HUDEP-2 (cell line): Measurements from ENCODE around the gene TTC28.

Experiments
- DNase-seq, 76 experiments: peaks; one replicate each; lab custom pipeline; 2025; ENCODE audit not compliant: unreplicated experiment in 76 of 76; lab: John Stamatoyannopoulos, UW

The TTC28 gene

DNA sequence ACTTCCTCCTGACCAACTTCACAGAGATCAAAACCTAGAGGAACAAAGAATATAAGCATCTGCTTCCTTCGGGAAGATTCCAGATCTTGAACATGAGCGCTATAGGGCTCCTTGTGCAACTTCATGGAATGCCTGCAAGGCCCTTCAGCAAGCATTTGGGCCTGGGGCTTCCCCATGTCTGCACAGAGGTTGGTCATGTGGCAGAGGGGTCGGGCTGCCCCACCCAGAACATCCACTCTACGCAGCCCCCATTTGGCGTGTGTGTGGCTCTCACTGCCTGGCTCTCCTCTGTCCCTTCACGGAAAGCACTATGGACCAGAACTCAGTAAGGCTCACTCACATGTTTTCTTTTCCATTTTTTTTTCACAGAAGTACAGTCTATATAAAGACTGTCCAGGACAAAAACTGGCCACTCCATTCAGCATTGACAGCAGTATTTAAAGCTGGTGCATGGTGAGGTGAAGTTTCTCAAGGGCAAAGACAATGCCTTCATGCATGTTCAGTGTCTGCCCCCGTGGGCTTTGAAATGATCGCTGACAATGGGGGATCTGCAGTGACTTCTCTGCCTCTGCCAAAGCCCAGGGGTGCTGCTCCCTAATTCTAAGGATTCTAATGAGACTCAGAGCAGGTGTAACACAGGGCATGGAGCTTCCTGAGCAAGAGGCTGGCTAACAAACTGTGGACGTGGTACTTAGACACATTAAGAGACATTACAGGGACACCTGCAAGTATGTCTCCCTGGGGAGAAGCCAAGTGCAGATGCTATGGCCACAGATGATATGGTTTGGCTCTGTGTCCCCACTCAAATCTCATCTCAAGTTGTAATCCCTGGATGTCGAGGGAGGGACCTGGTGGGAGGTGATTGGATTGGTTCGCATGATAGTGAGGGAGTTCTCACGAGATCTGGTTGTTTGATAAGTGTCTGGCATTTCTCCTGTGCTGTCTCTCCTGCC lies 694.0 kb downstream of the TTC28 start:
- no peak for DNase-seq

- DNase-seq = no peak
Measured at GRCh38 chr22:27984723-27985122, 694.9 kb downstream of the TTC28 start.

GRCh38 chr22:27984001-27984695 lies 695.5 kb downstream of the TTC28 start:
- DNase-seq = no peak

- no peak for DNase-seq
Measured at GRCh38 chr22:27983361-27983791, 696.3 kb downstream of the TTC28 start.

GRCh38 chr22:27982630-27983180 lies 696.9 kb downstream of the TTC28 start:
- no peak for DNase-seq

DNA sequence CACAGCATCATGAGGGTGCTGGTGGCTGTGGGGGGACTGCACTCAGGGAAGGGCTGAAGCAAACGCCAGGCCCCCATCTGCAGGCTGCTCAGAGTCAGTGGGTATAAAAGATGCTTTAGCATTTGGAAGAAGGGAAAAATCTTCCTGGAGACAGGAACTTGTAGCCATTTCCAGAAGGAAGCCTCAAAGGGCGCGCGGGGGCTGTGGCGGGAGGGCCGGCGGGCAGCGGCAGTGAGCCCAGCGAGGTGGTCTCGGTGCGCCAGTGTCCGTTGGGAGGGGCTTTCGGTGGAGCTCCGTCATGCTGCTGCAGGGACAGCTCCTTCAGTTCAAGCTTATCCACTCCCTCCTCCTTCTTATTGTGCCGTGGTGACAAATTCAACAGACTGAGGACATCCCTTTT lies 697.5 kb downstream of the TTC28 start:
- DNase-seq = no peak

DNA sequence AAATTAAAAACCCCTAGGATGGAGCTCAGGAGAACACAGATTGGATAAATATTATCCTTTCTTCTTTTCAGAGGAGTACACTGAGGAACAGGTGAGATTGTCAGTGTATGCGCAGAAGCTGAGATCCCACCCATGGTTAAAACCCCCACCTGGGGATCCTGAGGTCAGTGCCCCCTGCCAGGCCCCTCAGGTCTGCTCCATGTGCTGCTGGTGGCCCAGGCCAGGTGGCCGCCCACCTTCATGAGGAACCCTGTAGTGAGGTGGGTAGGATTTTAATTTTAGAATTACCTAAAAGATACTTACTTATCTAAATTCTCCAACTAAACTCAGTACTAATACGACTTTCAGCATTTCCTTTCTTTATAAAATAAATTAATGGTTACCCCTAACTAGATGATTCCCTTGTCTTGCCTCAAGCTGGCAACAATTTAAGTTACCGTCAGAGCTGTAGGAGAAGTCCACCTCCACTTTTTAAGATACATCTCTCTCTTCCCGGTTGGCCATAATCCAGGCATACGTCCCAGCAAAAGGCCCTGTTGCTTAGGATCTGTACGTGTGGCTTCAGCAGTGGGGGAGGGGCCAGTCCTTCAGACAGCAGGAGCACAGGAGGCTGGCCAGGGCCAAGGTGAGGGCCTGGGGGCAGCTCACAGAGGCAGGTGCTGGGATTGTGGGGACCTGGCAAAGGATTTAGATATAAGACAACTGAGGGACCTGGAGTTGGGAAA lies 699.1 kb downstream of the TTC28 start:
- no peak for DNase-seq

- DNase-seq = no peak
Measured at GRCh38 chr22:27978802-27979201, 700.8 kb downstream of the TTC28 start.

DNA sequence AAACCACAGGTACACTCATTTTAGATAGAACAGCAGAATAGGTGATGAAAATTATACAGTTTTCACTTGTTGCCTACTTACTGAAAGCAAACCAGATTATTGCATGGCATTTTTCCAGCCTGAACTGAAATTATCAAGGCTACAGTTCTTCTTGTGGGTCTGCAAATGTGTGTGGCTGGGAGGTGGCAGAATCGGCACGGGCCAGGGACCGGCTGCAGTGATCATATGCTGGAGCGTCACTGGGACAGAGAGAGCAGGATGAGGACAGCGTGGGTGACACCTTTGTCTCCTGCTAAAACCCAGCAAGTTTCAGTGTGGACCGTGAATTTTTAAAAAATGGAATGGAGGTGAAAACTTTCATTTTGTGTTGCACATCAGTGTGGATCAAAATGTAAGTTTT lies 701.3 kb downstream of the TTC28 start:
- DNase-seq = no peak

GRCh38 chr22:27976586-27976985 lies 703.1 kb downstream of the TTC28 start:
- no peak for DNase-seq

DNA sequence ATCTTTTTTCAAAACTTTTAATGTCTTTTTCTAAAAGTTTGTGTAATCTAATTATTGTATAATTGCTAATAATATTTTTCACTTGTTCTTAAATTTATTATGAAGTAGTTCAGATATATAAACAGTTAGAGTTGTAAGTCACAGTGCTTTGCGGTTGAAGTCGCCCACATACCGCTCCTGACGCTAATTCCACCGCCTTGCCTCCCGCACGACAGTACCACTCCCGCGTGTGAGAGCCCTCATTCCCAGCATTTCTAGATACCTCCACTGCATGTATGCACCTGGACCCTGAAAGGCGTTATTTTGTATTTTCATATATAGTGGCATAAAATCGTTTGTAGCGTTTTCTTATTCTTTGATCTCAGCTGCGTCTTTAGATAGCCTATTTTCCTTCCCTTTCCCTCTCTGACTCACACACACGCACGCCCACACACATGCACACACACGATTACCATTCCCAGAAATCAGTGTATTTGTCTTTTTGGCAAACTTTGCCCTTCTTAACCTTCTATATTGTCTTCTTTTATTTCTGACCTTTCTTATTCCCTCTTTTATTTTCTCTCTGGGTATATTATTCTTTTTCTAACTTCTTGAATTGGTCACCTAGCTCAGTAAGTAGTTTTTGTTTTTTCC lies 704.1 kb downstream of the TTC28 start:
- DNase-seq = no peak

DNA sequence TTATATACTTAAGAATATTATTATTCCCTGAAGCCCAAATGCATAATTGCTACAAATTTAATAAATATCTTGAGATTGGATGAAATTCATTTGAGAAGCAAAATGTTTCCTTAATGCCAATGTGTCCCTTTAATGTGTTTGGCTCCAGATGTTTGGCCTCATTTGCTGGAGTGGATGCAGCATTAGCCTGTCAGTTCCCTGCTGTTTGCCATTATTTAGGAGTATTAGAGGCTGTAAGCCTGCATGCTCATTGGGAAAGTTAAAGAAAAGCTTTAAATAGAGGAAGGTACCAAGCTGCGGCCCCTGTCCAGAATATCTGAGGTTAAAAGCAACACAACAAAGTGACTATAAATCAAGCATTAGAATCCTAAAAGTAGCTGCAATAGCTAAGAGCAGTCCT lies 705.8 kb downstream of the TTC28 start:
- no peak for DNase-seq

GRCh38 chr22:27972732-27973698 lies 706.6 kb downstream of the TTC28 start:
- DNase-seq = no peak

- DNase-seq = no peak
Measured at GRCh38 chr22:27971926-27972325, 707.7 kb downstream of the TTC28 start.

DNA sequence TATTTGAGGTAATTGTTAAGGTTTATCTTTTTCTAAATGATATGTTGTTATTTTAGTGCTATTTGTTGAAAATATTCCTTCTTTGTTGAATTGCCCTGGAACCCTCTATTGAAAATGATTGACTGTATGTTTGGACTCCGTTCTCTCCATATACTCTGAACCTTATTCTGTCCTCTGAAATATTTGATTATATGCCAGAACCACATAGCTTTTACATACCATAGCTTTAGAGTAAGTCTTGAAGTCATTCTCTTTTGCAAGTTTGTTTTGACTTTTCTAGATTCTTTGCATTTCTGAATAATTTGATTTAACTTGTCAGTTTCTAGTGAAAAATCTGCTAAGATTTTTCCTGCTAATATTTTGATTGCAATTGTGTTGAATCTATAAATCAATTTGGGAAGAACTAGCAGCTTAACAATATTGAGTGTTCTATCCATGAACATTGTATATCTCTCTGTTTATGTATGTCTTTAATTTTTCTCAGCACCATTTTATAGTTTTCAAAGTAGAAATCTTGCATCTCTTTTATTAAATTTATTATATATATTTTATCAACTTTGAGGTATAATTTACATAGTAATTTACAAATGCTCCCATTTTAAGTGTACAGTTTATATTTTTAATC lies 708.9 kb downstream of the TTC28 start:
- no peak for DNase-seq

GRCh38 chr22:27966168-27967064 lies 713.2 kb downstream of the TTC28 start:
- DNase-seq = no peak

- DNase-seq = no peak
Measured at GRCh38 chr22:27962268-27963044, 717.2 kb downstream of the TTC28 start.
